ENCODE measurements around the gene PCDHB14. TPM values are rescaled to one million over a fixed set of nuclear protein-coding genes. Genes with fewer than 3 reads are reported as not detected.
"Not testable (repeated sequence)": the region's sequence is repeated elsewhere in the genome, so short reads cannot be mapped to it uniquely, and the experiment has no call there.

Gene PCDHB14
- total RNA-seq, 2 experiments from 2014 or later = not detected

GRCh38 chr5:141192110-141192725, 30.9 kb upstream of the PCDHB14 start, which contains the start of gene PCDHB10:
Gene PCDHB10 (plus strand): TSS chr5:141192353. CDS start chr5:141192553, 200 bp downstream.
- H3K36me3 Mint-ChIP-seq (ENCODE audit: low read depth) = peaks cover 6% of the 10 kb centered on the region
- ChIA-PET CTCF (interaction anchor here (0.9 to 2.1 kb wide), 8 partner anchors 10 to 366 kb away, joined by 3 to 8 read pairs (median 4); partner anchors contain the start of gene PCDHB16), POLR2A (no interaction called here)
- H3K9me3 Mint-ChIP-seq = peaks cover 23% of the 10 kb centered on the region
- H3K27ac Mint-ChIP-seq = no peak within 1 kb of the TSS
- H3K4me3 Mint-ChIP-seq = no peak within 1 kb of the TSS
- intact Hi-C loops (cut with micrococcal nuclease) = no loop called here
- H3K27me3 Mint-ChIP-seq = peaks cover 29% of the 10 kb centered on the region
- peak; percentile 60 for TF ChIP-seq CTCF (IDR thresholded peaks at IDR 0.05)
- DNase-seq = peak; percentile 63
- no peak for ATAC-seq
- H3K4me1 Mint-ChIP-seq (ENCODE audit: low read depth) = peaks cover under 1% of the 10 kb centered on the region

GRCh38 chr5:141194332-141194731, 28.8 kb upstream of the PCDHB14 start:
- H3K4me1 Mint-ChIP-seq (ENCODE audit: low read depth); intact Hi-C loops (cut with micrococcal nuclease); H3K36me3 Mint-ChIP-seq (ENCODE audit: low read depth); DNase-seq; CTCF ChIA-PET; H3K4me3 Mint-ChIP-seq; H3K27ac Mint-ChIP-seq; ATAC-seq; POLR2A ChIA-PET: not testable (repeated sequence)
- Mint-ChIP-seq H3K9me3 (peaks cover 25% of the 10 kb centered on the region), H3K27me3 (peaks cover 21% of the 10 kb centered on the region)

- no peak for TF ChIP-seq CTCF (IDR thresholded peaks at IDR 0.05)
- Mint-ChIP-seq H3K27ac (no peak overlapping the region), H3K4me1 (ENCODE audit: low read depth) (no peaks in the 10 kb centered on the region), H3K36me3 (ENCODE audit: low read depth) (peaks cover 3% of the 10 kb centered on the region), H3K4me3 (no peak overlapping the region), H3K27me3 (peaks cover 32% of the 10 kb centered on the region), H3K9me3 (peaks cover 32% of the 10 kb centered on the region)
- ChIA-PET POLR2A (no interaction called here), CTCF (interaction anchor here (1.0 to 2.7 kb wide), 3 partner anchors 9 to 46 kb away, joined by 4 to 12 read pairs (median 6); partner anchors contain the start of genes PCDHB6 and PCDHB9)
- intact Hi-C loops (cut with micrococcal nuclease) = no loop called here
- ATAC-seq (no peak), DNase-seq (no peak)
Observed at GRCh38 chr5:141196363-141196762, 26.8 kb upstream of the PCDHB14 start.

GRCh38 chr5:141199359-141200235, 23.5 kb upstream of the PCDHB14 start, which contains the start of gene PCDHB11:
Gene PCDHB11 (plus strand): TSS chr5:141199627. CDS start chr5:141199775, 148 bp downstream.
- peaks cover 28% of the 10 kb centered on the region for H3K9me3 Mint-ChIP-seq
- ATAC-seq (no peak), DNase-seq (peak; percentile 13)
- H3K27me3 Mint-ChIP-seq = peaks cover 16% of the 10 kb centered on the region
- CTCF ChIA-PET = interaction anchor here (0.7 to 2.2 kb wide), 11 partner anchors 9 to 358 kb away, joined by 3 to 10 read pairs (median 3); partner anchors contain the start of genes PCDHB14, PCDHB9 and TAF7
- H3K27ac Mint-ChIP-seq = no peak within 1 kb of the TSS
- POLR2A ChIA-PET = no interaction called here
- no peak within 1 kb of the TSS for H3K4me3 Mint-ChIP-seq
- intact Hi-C loops (cut with micrococcal nuclease) = no loop called here
- H3K36me3 Mint-ChIP-seq (ENCODE audit: low read depth) = no peaks in the 10 kb centered on the region
- no peaks in the 10 kb centered on the region for H3K4me1 Mint-ChIP-seq (ENCODE audit: low read depth)
- no peak for TF ChIP-seq CTCF (IDR thresholded peaks at IDR 0.05)

GRCh38 chr5:141201126-141201525, 22.0 kb upstream of the PCDHB14 start:
- H3K27ac Mint-ChIP-seq; POLR2A ChIA-PET; H3K4me1 Mint-ChIP-seq (ENCODE audit: low read depth); ATAC-seq; H3K36me3 Mint-ChIP-seq (ENCODE audit: low read depth); H3K4me3 Mint-ChIP-seq; intact Hi-C loops (cut with micrococcal nuclease); CTCF ChIA-PET; DNase-seq: not testable (repeated sequence)
- H3K9me3 Mint-ChIP-seq = peaks cover 25% of the 10 kb centered on the region
- H3K27me3 Mint-ChIP-seq = peaks cover 16% of the 10 kb centered on the region

- DNase-seq; H3K4me1 Mint-ChIP-seq (ENCODE audit: low read depth); CTCF ChIA-PET; H3K4me3 Mint-ChIP-seq; H3K36me3 Mint-ChIP-seq (ENCODE audit: low read depth); H3K27ac Mint-ChIP-seq; ATAC-seq; POLR2A ChIA-PET; intact Hi-C loops (cut with micrococcal nuclease): not testable (repeated sequence)
- Mint-ChIP-seq H3K27me3 (peaks cover 19% of the 10 kb centered on the region), H3K9me3 (peaks cover 21% of the 10 kb centered on the region)
Observed at GRCh38 chr5:141201646-141202045, 21.5 kb upstream of the PCDHB14 start.

Data from activated CD8-positive, alpha-beta T cell treated with anti-CD3 and anti-CD28 coated beads for 36 hours (primary cell).